Measurements from ENCODE around the gene FAM20A. TPM values are rescaled to one million over a fixed set of nuclear protein-coding genes. Genes with fewer than 3 reads are reported as not detected.

The FAM20A gene
- total and polyA plus RNA-seq, 2 of the 8 experiments (the other 6 are each of a cell fraction or from before 2014, with no cell fraction given) = 3.6 to 11.9 TPM

GRCh38 chr17:68527314-68527713, 73.9 kb downstream of the FAM20A start:
- Histone ChIP-seq H2BK15ac (ENCODE audit: low read length) (no peak overlapping the region), H2BK120ac (replicated peaks; ENCODE audit: low read depth, low read length) (no peak overlapping the region), H3K79me1 (ENCODE audit: low read depth, low read length) (no peaks in the 10 kb centered on the region), H3K4me1 (replicated peaks in 1 of 4; ENCODE audit: control insufficient read depth in 3 of 4, insufficient read depth in 4 of 4, low read length in 3 of 4) (peaks cover 0 to 2% (median 0%) of the 10 kb centered on the region in 4 experiments; a peak in 1 of 7 replicates), H3K14ac (ENCODE audit: insufficient read length) (no peak overlapping the region), H4K91ac (replicated peaks; ENCODE audit: insufficient read length, low read length) (no peak overlapping the region), H3K23me2 (ENCODE audit: low read depth, low read length) (no peaks in the 10 kb centered on the region; the same call in 1 of the 2 replicates), H3K4ac (replicated peaks; ENCODE audit: insufficient read length, low read depth, low read length) (no peak overlapping the region), H2BK20ac (ENCODE audit: low read length) (no peak overlapping the region), H3K9ac (replicated peaks in 1 of 4; ENCODE audit: extremely low read depth in 1 of 4, low read depth in 3 of 4, low read length in 3 of 4) (no peak overlapping the region), H4K20me1 (replicated peaks in 1 of 2; ENCODE audit: control insufficient read depth in 1 of 2, insufficient read depth in 2 of 2, low read length in 2 of 2) (no peaks in the 10 kb centered on the region), H3K27ac (ENCODE audit: low read depth, low read length) (no peak overlapping the region), H3K9me3 (ENCODE audit: insufficient read depth in 2 of 2, low read depth in 1 of 2, low read length in 1 of 2) (no peaks in the 10 kb centered on the region), H4K8ac (ENCODE audit: extremely low read depth, insufficient read depth, low read length) (no peak overlapping the region), H2BK5ac (ENCODE audit: low read depth, low read length) (no peak overlapping the region), H3K4me3 (ENCODE audit: extremely low read depth in 1 of 4, insufficient read depth in 2 of 4, low read depth in 3 of 4, low read length in 4 of 4) (no peak overlapping the region), H4K5ac (ENCODE audit: insufficient read length, low read depth, low read length) (no peak overlapping the region), H3K56ac (replicated peaks; ENCODE audit: insufficient read length, low read depth, low read length) (no peak overlapping the region), H3K79me2 (ENCODE audit: control insufficient read depth in 1 of 2, insufficient read depth in 2 of 2, low read length in 2 of 2) (no peaks in the 10 kb centered on the region), H2BK12ac (ENCODE audit: low read depth, low read length) (no peak overlapping the region), H3K18ac (ENCODE audit: extremely low read depth, low read length) (no peak overlapping the region), H3K27me3 (replicated peaks in 1 of 4; ENCODE audit: control insufficient read depth in 3 of 4, extremely low read depth in 1 of 4, insufficient read depth in 3 of 4, low read length in 3 of 4) (no peaks in the 10 kb centered on the region), H2AK5ac (ENCODE audit: low read depth, low read length) (no peak overlapping the region), H2AFZ (ENCODE audit: low read length) (no peak overlapping the region), H3K4me2 (ENCODE audit: insufficient read depth in 1 of 2, low read depth in 2 of 2, low read length in 2 of 2) (no peak overlapping the region), H3K36me3 (ENCODE audit: control insufficient read depth in 2 of 4, insufficient read depth in 4 of 4, low read length in 3 of 4) (peaks cover 6 to 96% (median 52%) of the 10 kb centered on the region in 4 experiments; a peak in 7 of 8 replicates), H3K23ac (ENCODE audit: insufficient read length) (no peak overlapping the region)
- TF ChIP-seq E2F6 (IDR thresholded peaks at IDR 0.05) = no peak
- TF ChIP-seq SAP30 (IDR thresholded peaks at IDR 0.05; ENCODE audit: insufficient read depth, insufficient replicate concordance, low read length) = no peak
- TF ChIP-seq YY1 (IDR thresholded peaks at IDR 0.05; ENCODE audit: low read depth, low read length) = no peak
- TF ChIP-seq JUND (IDR thresholded peaks at IDR 0.05; ENCODE audit: low read length) = no peak
- no peak for TF ChIP-seq GTF2F1 (IDR thresholded peaks at IDR 0.05; ENCODE audit: borderline replicate concordance, low read depth, low read length)
- no peak for TF ChIP-seq SP4 (IDR thresholded peaks at IDR 0.05; ENCODE audit: low read length)
- TF ChIP-seq MAX (IDR thresholded peaks at IDR 0.05) = no peak
- TF ChIP-seq CEBPB (IDR thresholded peaks at IDR 0.05; ENCODE audit: low read depth, low read length) = no peak
- no peak for TF ChIP-seq CREB1 (IDR thresholded peaks at IDR 0.05)
- TF ChIP-seq RNF2 (IDR thresholded peaks at IDR 0.05; ENCODE audit: borderline replicate concordance, low read depth, low read length, missing control alignments, poor library complexity, severe bottlenecking) = no peak
- no peak for TF ChIP-seq SP1 (IDR thresholded peaks at IDR 0.05; ENCODE audit: low read depth, low read length)
- no peak for TF ChIP-seq EGR1 (IDR thresholded peaks at IDR 0.05; ENCODE audit: borderline replicate concordance, low read depth, low read length)
- no peak for TF ChIP-seq SIN3A (conservative IDR thresholded peaks at IDR 0.05 in 1 of 2, IDR thresholded peaks at IDR 0.05 in 1 of 2; ENCODE audit: low read depth in 1 of 2, low read length in 2 of 2)
- TF ChIP-seq SUZ12 (IDR thresholded peaks at IDR 0.05; ENCODE audit: low read length) = no peak
- ChIA-PET POLR2A (ENCODE audit: partially characterized antibody) (no interaction called here), CTCF (ENCODE audit: partially characterized antibody) (no interaction called here)
- WGBS, 2 experiments (ENCODE audit: extremely low coverage in 1 of 2, insufficient coverage in 1 of 2, insufficient read length in 1 of 2, insufficient replicate concordance in 2 of 2, low coverage in 1 of 2, low lambda C conversion rate in 2 of 2, missing lambda C conversion rate in 1 of 2) = 86% methylated on average over 4 of the region's 4 CpGs; no CpG with 5 or more reads in 1 of the 2 experiments
- DNase-seq (ENCODE audit: low read depth in 1 of 2, low spot score in 2 of 2) = no peak
- FAIRE-seq = no peak
